Ishikawa (cell line): ENCODE data around the gene NSUN4.

Experiments
- CEBPB ChIP-seq: IDR thresholded peaks from 2 replicates; pipeline ENCODE4 v1.6.1; 2012
- EGR1 ChIP-seq: IDR thresholded peaks from 2 replicates; pipeline ENCODE4 v1.6.1; 2012
- RAD21 ChIP-seq: IDR thresholded peaks from 2 replicates; pipeline ENCODE4 v1.6.1; 2012; ENCODE audit warnings: low read depth
- TF ChIP-seq, protein P1 (sequence below): IDR thresholded peaks from 2 replicates; pipeline ENCODE4 v1.6.1; 2012

DNA sequence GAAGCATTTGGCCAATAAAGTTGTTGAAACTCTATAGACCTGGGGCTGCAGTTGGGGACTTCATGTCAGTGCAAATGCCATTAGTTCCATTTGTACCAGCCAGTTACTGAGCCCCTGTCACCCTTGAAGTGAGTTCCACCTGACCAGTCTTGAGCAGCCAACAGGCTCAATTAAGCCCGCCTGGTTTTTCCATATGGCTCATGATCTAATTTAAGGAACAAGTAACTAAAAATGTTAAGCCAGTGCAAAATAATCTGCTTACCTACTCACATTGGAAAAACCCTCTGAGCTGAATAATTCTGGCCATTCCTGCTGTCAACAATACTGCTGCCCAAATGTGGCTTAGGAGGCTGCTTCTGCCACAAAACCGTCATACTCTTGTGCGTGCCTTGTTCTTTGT lies 21.6 kb downstream of the NSUN4 start:
- TF ChIP-seq, protein P1, sequence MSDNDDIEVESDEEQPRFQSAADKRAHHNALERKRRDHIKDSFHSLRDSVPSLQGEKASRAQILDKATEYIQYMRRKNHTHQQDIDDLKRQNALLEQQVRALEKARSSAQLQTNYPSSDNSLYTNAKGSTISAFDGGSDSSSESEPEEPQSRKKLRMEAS: no peak
- TF ChIP-seq CEBPB (no peak), EGR1 (no peak), RAD21 (no peak)
